Keratinocyte (primary cell): ENCODE results near the gene ASB13. TPM values are rescaled to one million over a fixed set of nuclear protein-coding genes. Genes with fewer than 3 reads are reported as not detected.
A peak's percentile ranks its signal among the peaks of the same experiment; 100 is the strongest.

Source experiments
- DNase-seq: peaks from one replicate; pipeline ENCODE4 v3.0.0-alpha.2; 2011; ENCODE audit warnings: low read depth, missing footprints, low spot score
- FAIRE-seq: peaks from 2 replicates; lab custom pipeline; 2011; peaks lifted over from hg19 to GRCh38; lab: Jason Lieb, UNC
- H2AFZ ChIP-seq: 2 replicates; pipeline ENCODE4 v1.6.0; 2012; ENCODE audit warnings: low read length, control low read depth, inconsistent platforms; ENCODE audit not compliant: control insufficient read depth
- H3K27ac ChIP-seq: 2 replicates; pipeline ENCODE4 v1.5.1; 2011; ENCODE audit warnings: low read length; ENCODE audit not compliant: control insufficient read depth, insufficient read depth
- H3K27me3 ChIP-seq: 3 replicates; pipeline ENCODE4 v1.6.0; 2011; ENCODE audit warnings: low read length; ENCODE audit not compliant: control insufficient read depth, insufficient read depth; ENCODE audit errors: extremely low read depth
- H3K36me3 ChIP-seq, 2 experiments: 2 replicates in 1 of 2; 3 replicates in 1 of 2; pipeline ENCODE4 v1.5.1; 2011; ENCODE audit warnings: low read length in 2 of 2, mild to moderate bottlenecking in 1 of 2; ENCODE audit not compliant: control insufficient read depth in 2 of 2, insufficient read depth in 2 of 2; ENCODE audit errors: extremely low read depth in 1 of 2
- H3K4me1 ChIP-seq: 3 replicates; pipeline ENCODE4 v1.5.1; 2011; ENCODE audit warnings: low read length; ENCODE audit not compliant: control insufficient read depth, insufficient read depth; ENCODE audit errors: extremely low read depth
- H3K4me2 ChIP-seq: 3 replicates; pipeline ENCODE4 v1.6.0; 2011; ENCODE audit warnings: low read depth, low read length; ENCODE audit not compliant: control insufficient read depth, insufficient read depth; ENCODE audit errors: extremely low read depth
- H3K4me3 ChIP-seq, 3 experiments: fragments of 200-600 bp in 1 of 3; sonication (generic) in 1 of 3; 2 replicates in 2 of 3; 3 replicates in 1 of 3; pipeline ENCODE4 v1.5.1; 2011 to 2016; ENCODE audit warnings: low read length in 3 of 3, mild to moderate bottlenecking in 3 of 3, control low read depth in 2 of 3, inconsistent platforms in 1 of 3, low read depth in 1 of 3, mixed read lengths in 1 of 3, mixed run types in 1 of 3, moderate library complexity in 1 of 3; ENCODE audit not compliant: control insufficient read depth in 2 of 3, insufficient read depth in 2 of 3; ENCODE audit errors: extremely low read depth in 1 of 3
- H3K79me2 ChIP-seq: 2 replicates; pipeline ENCODE4 v1.6.0; 2012; ENCODE audit warnings: low read length; ENCODE audit not compliant: control insufficient read depth, insufficient read depth
- H3K9ac ChIP-seq: 3 replicates; pipeline ENCODE4 v1.6.0; 2011; ENCODE audit warnings: low read length; ENCODE audit not compliant: control insufficient read depth, insufficient read depth; ENCODE audit errors: extremely low read depth
- H3K9me1 ChIP-seq: 3 replicates; pipeline ENCODE4 v1.6.0; 2011; ENCODE audit warnings: low read length; ENCODE audit not compliant: control insufficient read depth, insufficient read depth; ENCODE audit errors: extremely low read depth
- H3K9me3 ChIP-seq: 2 replicates; pipeline ENCODE4 v1.5.1; 2012; ENCODE audit warnings: low read depth, low read length; ENCODE audit not compliant: control insufficient read depth
- H4K20me1 ChIP-seq: 3 replicates; pipeline ENCODE4 v1.6.0; 2011; ENCODE audit warnings: low read length; ENCODE audit not compliant: control insufficient read depth, insufficient read depth; ENCODE audit errors: extremely low read depth
- CTCF ChIP-seq, 3 experiments: IDR thresholded peaks in 1 of 3; conservative IDR thresholded peaks in 1 of 3; optimal IDR thresholded peaks in 1 of 3; 2 replicates in 2 of 3; 3 replicates in 1 of 3; pipeline versions ENCODE3 to v1.5.1; 2011; ENCODE audit warnings: low read length in 3 of 3, mild to moderate bottlenecking in 3 of 3, moderate library complexity in 2 of 3, control low read depth in 1 of 3, inconsistent platforms in 1 of 3; ENCODE audit not compliant: insufficient read depth in 2 of 3; ENCODE audit errors: extremely low read depth in 1 of 3
- EZH2 ChIP-seq: IDR thresholded peaks from one replicate; pipeline ENCODE4 v1.6.1; 2012; ENCODE audit warnings: inconsistent platforms, mild to moderate bottlenecking, low read length, moderate library complexity
- dilution Hi-C: fragments of 300-500 bp; cut with MboI; formaldehyde crosslinking; loops from one replicate; pipeline ENCODE4 v1.7.0; 2020; ENCODE audit warnings: low sequenced_read_pairs; ENCODE audit not compliant: extremely low pct_ligation_motif_present
- polyA plus RNA-seq, 5 experiments: library from polyadenylated mRNA; depleted of rRNA in 3 of 5; stranded (reverse) in 3 of 5; stranded (forward) in 1 of 5; unstranded in 1 of 5; fragments of >200 nt; gene quantifications; 1 replicate in 1 of 5; 2 replicates in 3 of 5; 3 replicates in 1 of 5; pipeline versions ENCODE4 v1.2.1 to v1.2.3, GENCODE V29; 2011 to 2012; ENCODE audit warnings: missing spikeins in 2 of 5, low read depth in 1 of 5, low replicate concordance in 1 of 5

Gene ASB13
- polyA plus RNA-seq, 1 donor (not counting 4 experiments of a cell fraction or from before 2014, with no cell fraction given) = 6.4 TPM

DNA sequence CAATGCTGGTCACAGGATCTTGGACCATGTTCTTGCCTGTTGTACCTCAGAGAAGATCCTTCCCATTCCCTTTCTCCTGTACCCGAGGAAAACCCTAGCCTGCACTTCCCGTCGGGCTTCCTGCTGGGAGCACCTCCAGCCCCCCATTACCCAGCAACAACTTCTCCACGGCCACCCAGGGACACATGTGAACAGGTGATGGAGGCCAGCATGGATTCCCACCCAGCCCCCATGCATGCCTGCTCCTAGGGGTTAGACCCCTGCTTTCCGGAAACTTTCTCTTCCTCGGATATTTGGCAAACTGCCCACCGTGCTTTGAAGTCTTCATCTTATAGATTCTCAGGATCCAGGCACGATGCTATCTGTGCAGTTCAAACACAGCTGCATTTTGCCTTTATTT, 74.3 kb downstream of the ASB13 start:
- Histone ChIP-seq H4K20me1 (no peaks in the 10 kb centered on the region), H3K9me1 (peaks cover 4% of the 10 kb centered on the region), H3K4me2 (no peak overlapping the region), H3K36me3 (no peaks in the 10 kb centered on the region), H3K9ac (no peak overlapping the region), H3K79me2 (peaks cover 6% of the 10 kb centered on the region), H3K4me1 (peaks cover 43% of the 10 kb centered on the region), H3K27ac (no peak overlapping the region), H2AFZ (no peak overlapping the region), H3K9me3 (no peaks in the 10 kb centered on the region), H3K4me3 (no peak overlapping the region), H3K27me3 (no peaks in the 10 kb centered on the region)
- DNase-seq (no peak), FAIRE-seq (peak; percentile 34)
- dilution Hi-C loops = no loop called here
- TF ChIP-seq CTCF (optimal IDR thresholded peaks at IDR 0.05 in 1 of 3, IDR thresholded peaks at IDR 0.05 in 1 of 3, conservative IDR thresholded peaks at IDR 0.05 in 1 of 3; ENCODE audit: extremely low read depth in 1 of 3, insufficient read depth in 2 of 3, low read length in 3 of 3) (no peak), EZH2 (no peak)

- Histone ChIP-seq H3K9ac (no peak overlapping the region), H2AFZ (no peak overlapping the region), H3K4me2 (no peak overlapping the region), H3K27me3 (no peaks in the 10 kb centered on the region), H3K9me1 (no peaks in the 10 kb centered on the region), H3K36me3 (no peaks in the 10 kb centered on the region), H3K27ac (no peak overlapping the region), H3K79me2 (peaks cover 6% of the 10 kb centered on the region), H3K4me3 (no peak overlapping the region), H4K20me1 (no peaks in the 10 kb centered on the region), H3K4me1 (peaks cover 36% of the 10 kb centered on the region), H3K9me3 (no peaks in the 10 kb centered on the region)
- TF ChIP-seq EZH2 = no peak
- no peak for TF ChIP-seq CTCF (optimal IDR thresholded peaks at IDR 0.05 in 1 of 3, IDR thresholded peaks at IDR 0.05 in 1 of 3, conservative IDR thresholded peaks at IDR 0.05 in 1 of 3; ENCODE audit: extremely low read depth in 1 of 3, insufficient read depth in 2 of 3, low read length in 3 of 3)
- DNase-seq (no peak), FAIRE-seq (no peak)
- dilution Hi-C loops = no loop called here
These were observed 75.0 kb downstream of the ASB13 start for GRCh38 chr10:5591336-5591824.
